GM19328 (cell line): Measurements from ENCODE around the gene PEX16.

Experiments
- ATAC-seq: cut with Tn5 transposase; IDR thresholded peaks from one replicate; pipeline ENCODE4 v1.9.1; 2021; ENCODE audit warnings: mild to moderate bottlenecking, moderate library complexity; ENCODE audit not compliant: unreplicated experiment

Gene PEX16

GRCh38 chr11:45931739-45932138 lies 14.1 kb upstream of the PEX16 start:
- no peak for ATAC-seq

DNA sequence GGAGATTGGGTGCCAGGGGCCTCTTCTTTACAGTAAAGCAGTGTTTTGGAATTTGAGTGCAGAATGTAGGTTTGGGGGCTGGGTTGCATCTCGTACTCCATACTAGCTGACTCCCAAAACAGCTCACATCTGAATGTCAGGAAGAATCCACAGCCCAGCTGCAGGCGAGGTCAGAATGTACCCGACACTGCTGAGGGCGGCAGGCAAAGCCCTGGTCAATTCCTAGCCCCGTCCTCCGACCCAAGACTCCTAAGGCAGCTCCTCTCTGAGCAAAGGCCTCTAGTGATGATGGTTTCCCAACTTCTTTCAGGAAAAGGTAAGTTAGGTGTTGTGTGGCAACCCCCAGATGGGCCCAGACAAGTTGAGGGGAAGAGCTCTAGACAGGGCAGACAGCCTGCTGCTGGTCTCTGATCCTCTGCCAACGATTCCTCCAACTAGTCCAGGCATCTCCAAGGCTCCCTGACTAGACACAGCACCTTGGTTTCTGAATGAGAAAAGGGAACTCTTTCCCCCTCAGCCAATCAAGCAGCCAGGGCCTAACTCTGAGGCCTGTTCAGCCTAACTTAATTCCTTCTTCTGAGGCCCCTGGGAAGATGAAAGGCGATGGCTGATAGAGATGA lies 13.4 kb upstream of the PEX16 start:
- ATAC-seq, result no peak

DNA sequence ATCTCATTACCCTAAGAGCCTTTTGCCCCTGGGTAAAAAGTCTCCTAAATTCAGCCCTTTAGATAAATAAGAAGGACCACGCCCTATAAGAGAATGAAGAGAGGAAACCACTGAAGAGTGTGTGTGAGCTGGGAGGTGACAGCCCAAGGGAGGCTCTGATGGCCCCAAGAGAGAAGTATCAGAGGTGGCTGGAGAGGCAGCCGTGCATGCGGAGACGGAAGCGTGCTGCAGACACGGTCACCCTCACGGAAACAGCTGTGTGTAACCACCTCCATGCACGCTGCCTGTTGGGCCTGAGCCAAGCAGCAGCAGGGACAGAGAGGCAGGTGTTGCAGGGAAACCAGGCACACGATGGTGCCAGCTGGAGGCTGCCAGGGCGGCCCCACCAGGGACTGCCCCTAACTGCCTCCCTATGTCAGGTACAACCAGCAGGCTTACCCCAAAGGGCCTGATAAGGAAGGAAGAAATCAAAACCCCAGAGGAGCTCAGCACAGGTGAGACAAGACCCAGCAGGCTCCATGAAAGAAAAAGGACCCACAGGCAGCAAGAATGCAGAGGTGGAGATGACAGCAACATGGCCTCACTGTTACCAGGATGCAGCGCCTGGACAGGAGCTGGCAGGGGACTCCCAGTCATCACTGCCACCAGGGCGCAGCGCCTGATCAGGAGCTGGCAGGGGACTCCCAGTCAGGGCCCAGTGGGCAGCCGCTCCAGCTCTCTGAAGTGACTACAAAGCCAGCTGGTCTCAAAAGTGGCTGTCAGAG lies 12.5 kb upstream of the PEX16 start:
- peak; percentile 93 for ATAC-seq

- ATAC-seq, result no peak
These were observed 11.9 kb upstream of the PEX16 start for GRCh38 chr11:45929486-45930030.

- no peak for ATAC-seq
These were observed 11.0 kb upstream of the PEX16 start for GRCh38 chr11:45928535-45929215.

- no peak for ATAC-seq
These were observed 10.2 kb upstream of the PEX16 start for GRCh38 chr11:45927684-45928413.

DNA sequence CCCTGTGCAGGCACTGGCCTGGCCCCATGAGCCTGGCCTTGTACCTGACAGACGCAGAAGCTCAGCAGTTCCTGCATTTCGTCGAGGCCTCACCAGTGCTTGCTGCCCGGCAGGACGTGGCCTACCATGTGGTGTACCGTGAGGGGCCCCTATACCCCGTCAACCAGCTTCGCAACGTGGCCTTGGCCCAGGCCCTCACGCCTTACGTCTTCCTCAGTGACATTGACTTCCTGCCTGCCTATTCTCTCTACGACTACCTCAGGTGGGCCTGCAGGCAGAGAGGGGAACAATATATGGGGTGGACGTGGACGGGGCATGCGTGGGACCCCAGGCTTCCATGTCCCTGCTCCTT lies 9.6 kb upstream of the PEX16 start:
- no peak for ATAC-seq

DNA sequence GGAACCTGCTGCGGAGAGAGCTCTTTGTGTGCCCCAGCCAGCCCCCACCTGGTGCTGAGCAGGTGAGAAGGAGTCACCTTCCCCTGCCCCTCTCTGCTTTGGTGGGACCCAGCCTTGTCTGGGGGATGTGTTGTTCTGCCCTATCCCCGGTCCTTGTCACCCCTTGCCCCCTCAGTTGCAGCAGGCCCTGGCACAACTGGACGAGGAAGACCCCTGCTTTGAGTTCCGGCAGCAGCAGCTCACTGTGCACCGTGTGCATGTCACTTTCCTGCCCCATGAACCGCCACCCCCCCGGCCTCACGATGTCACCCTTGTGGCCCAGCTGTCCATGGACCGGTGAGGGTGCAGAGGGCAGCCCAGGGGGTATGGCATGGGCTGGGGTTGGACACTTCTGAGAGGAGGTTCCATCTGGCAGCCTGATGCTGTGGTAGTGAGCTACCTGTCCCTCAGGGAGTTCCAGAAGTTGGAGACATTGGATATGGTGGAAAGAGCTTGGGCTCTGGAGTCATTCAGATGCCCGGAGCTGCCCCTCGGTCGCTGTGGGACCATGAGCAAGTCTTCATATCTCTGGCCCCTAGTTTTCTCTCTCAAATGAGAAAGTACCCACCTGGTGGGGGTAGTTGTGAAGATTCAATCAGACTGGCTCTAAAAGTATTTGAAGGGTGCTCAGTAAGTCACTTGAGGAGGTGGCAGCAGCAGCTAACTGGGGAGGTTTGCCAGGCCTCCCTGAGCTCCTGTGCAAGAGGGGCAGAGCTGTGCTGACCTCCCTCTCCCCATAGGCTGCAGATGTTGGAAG lies 9.1 kb upstream of the PEX16 start:
- no peak for ATAC-seq

DNA sequence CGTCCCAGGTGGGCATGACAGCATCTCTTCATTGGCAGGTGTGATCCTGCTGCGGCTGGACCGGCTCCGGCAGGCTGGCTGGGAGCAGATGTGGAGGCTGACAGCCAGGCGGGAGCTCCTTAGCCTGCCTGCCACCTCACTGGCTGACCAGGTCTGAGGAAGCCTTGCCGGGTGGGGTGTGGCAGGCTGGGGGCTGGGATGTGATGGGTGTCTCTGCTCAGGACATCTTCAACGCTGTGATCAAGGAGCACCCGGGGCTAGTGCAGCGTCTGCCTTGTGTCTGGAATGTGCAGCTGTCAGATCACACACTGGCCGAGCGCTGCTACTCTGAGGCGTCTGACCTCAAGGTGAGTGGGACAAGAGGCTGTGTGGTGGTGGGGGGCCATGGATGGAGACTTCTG lies 8.3 kb upstream of the PEX16 start:
- no peak for ATAC-seq

- no peak for ATAC-seq
These were observed 7.9 kb upstream of the PEX16 start for GRCh38 chr11:45925550-45925949.

DNA sequence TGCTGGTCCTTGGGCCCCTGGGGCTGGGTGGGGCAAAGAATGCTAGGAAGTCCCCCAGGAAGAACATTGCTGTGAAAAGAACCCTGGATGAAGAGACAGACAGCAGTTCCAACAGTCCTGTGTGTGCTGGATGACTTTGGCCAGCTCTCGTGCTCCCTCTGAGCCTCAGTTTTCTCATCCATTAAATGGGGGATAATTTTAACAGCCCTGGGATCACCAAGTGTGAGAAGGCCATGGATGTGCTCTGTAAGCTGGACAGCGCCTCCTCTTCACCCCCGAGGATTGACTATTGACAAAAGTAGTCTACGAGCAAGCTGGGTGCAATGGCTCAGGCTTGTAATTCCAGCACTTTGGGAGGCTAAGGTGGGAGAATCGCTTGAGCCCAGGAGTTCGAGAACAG lies 7.2 kb upstream of the PEX16 start:
- no peak for ATAC-seq

- ATAC-seq, result no peak
These were observed 6.6 kb upstream of the PEX16 start for GRCh38 chr11:45924036-45924915.

DNA sequence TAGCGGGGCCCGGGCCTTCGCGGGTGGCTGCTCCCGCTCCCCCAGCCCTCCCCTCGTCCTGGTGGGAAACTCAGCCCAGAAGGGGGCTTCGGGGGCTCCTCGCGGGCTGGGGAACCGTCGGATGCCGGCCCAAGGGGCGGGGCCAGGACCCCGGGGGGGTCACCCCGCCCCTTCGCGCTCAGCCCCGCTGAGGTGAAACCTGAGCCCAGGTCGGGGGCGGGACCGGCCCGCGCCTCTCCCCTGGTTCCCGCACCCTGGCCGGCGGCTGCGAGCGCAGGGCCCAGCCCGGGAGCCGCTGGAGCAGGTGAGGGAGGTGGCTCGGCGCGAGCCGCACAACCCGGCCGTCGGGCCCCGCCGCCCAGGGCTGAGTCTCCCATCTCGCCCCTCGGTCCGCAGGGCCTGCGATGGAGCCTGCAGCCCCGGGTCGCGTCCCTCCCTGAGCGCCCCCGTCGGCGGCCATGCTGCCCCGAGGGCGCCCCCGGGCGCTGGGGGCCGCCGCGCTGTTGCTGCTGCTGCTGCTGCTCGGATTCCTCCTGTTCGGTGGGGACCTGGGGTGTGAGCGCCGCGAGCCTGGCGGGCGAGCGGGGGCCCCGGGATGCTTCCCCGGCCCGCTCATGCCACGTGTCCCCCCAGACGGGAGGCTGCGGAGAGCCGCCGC lies 4.9 kb upstream of the PEX16 start, which contains the start of gene LARGE2:
Gene LARGE2 (plus strand): TSS at position 232 of the 658 bp plus-strand sequence. CDS start 227 bp downstream, at position 459.
- ATAC-seq, result no peak

- no peak for ATAC-seq
These were observed 4.1 kb upstream of the PEX16 start for GRCh38 chr11:45921561-45922424.

DNA sequence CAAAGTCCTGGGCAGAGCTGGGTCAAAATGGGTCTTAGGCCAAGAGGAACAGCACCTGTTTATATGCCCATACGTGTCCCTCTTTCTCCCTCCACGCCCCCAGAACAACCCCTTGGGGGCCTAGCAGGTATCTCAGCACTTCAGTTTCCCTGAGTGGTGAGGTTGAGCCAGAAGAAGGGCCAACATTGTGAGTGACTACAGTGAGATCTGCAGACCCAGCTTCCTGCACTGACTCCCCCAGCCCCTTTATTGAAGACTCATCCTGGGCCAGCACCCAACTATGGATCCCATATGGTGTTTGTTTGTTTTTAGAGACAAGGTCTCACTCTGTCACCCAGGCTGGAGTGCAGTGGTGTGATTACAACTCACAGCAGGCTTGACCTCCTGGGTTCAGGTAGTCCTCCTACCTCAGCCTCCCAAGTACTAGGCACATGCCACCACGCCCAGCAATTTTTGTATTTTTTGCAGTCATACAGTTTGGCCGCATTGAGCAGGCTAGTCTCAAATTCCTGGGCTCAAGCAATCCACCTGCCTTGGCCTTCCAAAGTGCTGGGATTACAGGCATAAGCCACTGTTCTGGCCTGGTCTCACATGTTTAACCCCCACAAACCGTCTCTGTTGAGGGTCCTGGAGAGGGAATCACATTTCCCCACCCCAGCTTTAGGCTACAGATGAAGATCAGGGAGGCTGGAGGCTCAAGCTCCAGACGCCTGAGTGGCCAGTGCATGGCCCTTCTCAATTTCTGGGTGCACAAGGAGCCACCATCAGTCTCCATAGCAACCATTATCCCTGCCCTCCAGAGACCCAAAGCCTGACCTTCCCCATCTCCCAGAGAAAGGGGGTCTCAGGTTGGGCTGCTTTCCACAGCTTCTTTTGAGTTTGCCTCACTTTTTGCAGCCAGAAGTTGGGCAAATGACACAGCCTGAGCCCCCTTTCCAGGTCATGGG lies 3.1 kb upstream of the PEX16 start:
- no peak for ATAC-seq

GRCh38 chr11:45919806-45920530 lies 2.3 kb upstream of the PEX16 start:
- ATAC-seq, result no peak
